Natural killer cell (primary cell): ENCODE data around the gene PNMA6A. TPM values are rescaled to one million over a fixed set of nuclear protein-coding genes. Genes with fewer than 3 reads are reported as not detected.

ENCODE experiments used
- ATAC-seq, 3 donors: fragments of 150-1000 bp in 2 of 3; fragments of 200-7000 bp in 1 of 3; cut with Tn5 transposase; 1 replicate in 1 of 3; 2 replicates in 2 of 3; pipeline ENCODE4 v1.10.0; 2021; ENCODE audit warnings: mild to moderate bottlenecking in 2 of 3, moderate library complexity in 2 of 3
- DNase-seq, 2 donors: peaks; one replicate each; pipeline versions ENCODE4 v3.0.0 to v3.0.0-alpha.2; 2013 to 2021; ENCODE audit warnings: mixed read lengths in 1 of 2
- H3K27ac ChIP-seq: one replicate; pipeline ENCODE4 v1.5.1; 2013; ENCODE audit warnings: mild to moderate bottlenecking, low read length
- H3K27me3 ChIP-seq: one replicate; pipeline ENCODE4 v1.6.1; 2013; ENCODE audit warnings: low read length; ENCODE audit not compliant: control insufficient read depth, insufficient read depth
- H3K36me3 ChIP-seq: one replicate; pipeline ENCODE4 v1.6.1; 2013; ENCODE audit warnings: low read length; ENCODE audit not compliant: control insufficient read depth, insufficient read depth
- H3K4me1 ChIP-seq: one replicate; pipeline ENCODE4 v1.6.1; 2013; ENCODE audit warnings: low read length; ENCODE audit not compliant: control insufficient read depth, insufficient read depth
- H3K4me3 ChIP-seq: one replicate; pipeline ENCODE4 v1.5.1; 2013; ENCODE audit warnings: low read length
- H3K9me3 ChIP-seq: one replicate; pipeline ENCODE4 v1.6.1; 2013; ENCODE audit warnings: low read length; ENCODE audit not compliant: control insufficient read depth, insufficient read depth
- H3K27ac Mint-ChIP-seq, 2 donors: one replicate each; pipeline ENCODE4 v1.8.0; 2022; ENCODE audit warnings: mild to moderate bottlenecking in 2 of 2, mixed read lengths in 2 of 2, moderate library complexity in 1 of 2
- H3K27me3 Mint-ChIP-seq, 2 donors: one replicate each; pipeline ENCODE4 v1.8.0; 2022; ENCODE audit warnings: low read depth in 2 of 2, mixed read lengths in 2 of 2
- H3K36me3 Mint-ChIP-seq: one replicate; pipeline ENCODE4 v1.8.0; 2022; ENCODE audit warnings: mixed read lengths
- H3K4me1 Mint-ChIP-seq, 2 donors: one replicate each; pipeline ENCODE4 v1.8.0; 2022; ENCODE audit warnings: mixed read lengths in 2 of 2
- H3K4me3 Mint-ChIP-seq: one replicate; pipeline ENCODE4 v1.8.0; 2022; ENCODE audit warnings: mild to moderate bottlenecking, moderate library complexity, mixed read lengths
- H3K9me3 Mint-ChIP-seq, 2 donors: one replicate each; pipeline ENCODE4 v1.8.0; 2022; ENCODE audit warnings: mixed read lengths in 2 of 2
- CTCF ChIP-seq: fragments of 200-600 bp; IDR thresholded peaks from one replicate; pipeline ENCODE4 v1.8.0; 2022; ENCODE audit warnings: antibody characterized with exemption
- WGBS: methylation state at CpG from one replicate; pipeline ENCODE4 v1.1.7; 2013; ENCODE audit warnings: missing lambda C conversion rate; ENCODE audit not compliant: insufficient coverage; 5-methylcytosine and 5-hydroxymethylcytosine counted together
- intact Hi-C: fragments of 100-400 bp; cut with micrococcal nuclease; formaldehyde crosslinking; loops from one replicate; pipeline ENCODE4 v1.14.2; 2022
- total RNA-seq, 4 donors: library from RNA; stranded (reverse); fragments of 120-200 nt in 1 of 4; gene quantifications; one replicate each; pipeline versions ENCODE4 v1.2.3 to v1.2.4, GENCODE V29; 2013 to 2022

PNMA6A gene
- total RNA-seq, 3 donors from 2014 or later (not counting 1 experiment from before 2014, with no cell fraction given) = 0.12 to 0.28 TPM; not detected in 1

GRCh38 chrX:153060095-153060445 lies 12.2 kb upstream of the PNMA6A start:
- ATAC-seq = no peak
- H3K4me1 Mint-ChIP-seq = no peaks in the 10 kb centered on the region
- peaks cover 0 to 4% of the 10 kb centered on the region in 2 donors for H3K27me3 Mint-ChIP-seq
- no peak overlapping the region for H3K27ac Mint-ChIP-seq
- Histone ChIP-seq H3K4me3 (no peak overlapping the region), H3K36me3 (no peaks in the 10 kb centered on the region), H3K27me3 (no peaks in the 10 kb centered on the region), H3K4me1 (peaks cover 3% of the 10 kb centered on the region), H3K27ac (no peak overlapping the region), H3K9me3 (no peaks in the 10 kb centered on the region)
- TF ChIP-seq CTCF = no peak
- 91% methylated on average over 5 of the region's 8 CpGs for WGBS
- no peak overlapping the region for H3K4me3 Mint-ChIP-seq
- H3K9me3 Mint-ChIP-seq = no peaks in the 10 kb centered on the region
- DNase-seq = no peak
- H3K36me3 Mint-ChIP-seq = no peaks in the 10 kb centered on the region
- intact Hi-C loops = no loop called here

- no peak overlapping the region for H3K4me3 Mint-ChIP-seq
These were observed 10.5 kb upstream of the PNMA6A start for GRCh38 chrX:153061732-153062131.

GRCh38 chrX:153063315-153063714 lies 8.9 kb upstream of the PNMA6A start:
- no peak for ATAC-seq

More at GRCh38 chrX:153061732-153062131, 10.5 kb upstream of the PNMA6A start:
- Mint-ChIP-seq H3K27me3 (peaks cover 0 to 4% of the 10 kb centered on the region in 2 donors), H3K36me3 (no peaks in the 10 kb centered on the region), H3K27ac (no peak overlapping the region), H3K4me1 (no peaks in the 10 kb centered on the region), H3K9me3 (no peaks in the 10 kb centered on the region)
- Histone ChIP-seq H3K36me3 (no peaks in the 10 kb centered on the region), H3K27ac (no peak overlapping the region), H3K9me3 (no peaks in the 10 kb centered on the region), H3K4me3 (no peak overlapping the region), H3K4me1 (peaks cover 3% of the 10 kb centered on the region), H3K27me3 (no peaks in the 10 kb centered on the region)
- TF ChIP-seq CTCF = no peak
- intact Hi-C loops = no loop called here
- ATAC-seq (no peak), DNase-seq (no peak)
- 80% methylated on average over 1 of the region's 3 CpGs for WGBS

More at GRCh38 chrX:153063315-153063714, 8.9 kb upstream of the PNMA6A start:
- DNase-seq = no peak
- no peak overlapping the region for H3K27ac ChIP-seq
- H3K4me1 ChIP-seq = no peaks in the 10 kb centered on the region
- H3K9me3 ChIP-seq = no peaks in the 10 kb centered on the region
- intact Hi-C loops = no loop called here
- H3K27me3 ChIP-seq = no peaks in the 10 kb centered on the region
- H3K4me3 ChIP-seq = no peak overlapping the region
- Mint-ChIP-seq H3K9me3 (no peaks in the 10 kb centered on the region), H3K27ac (no peak overlapping the region), H3K36me3 (no peaks in the 10 kb centered on the region), H3K27me3 (no peaks in the 10 kb centered on the region), H3K4me3 (no peak overlapping the region), H3K4me1 (no peaks in the 10 kb centered on the region)
- no peak for TF ChIP-seq CTCF
- no peaks in the 10 kb centered on the region for H3K36me3 ChIP-seq
